ENCODE results near the gene GSTT2B.

- TF ChIP-seq EZH2phosphoT487 (conservative IDR thresholded peaks at IDR 0.05; ENCODE audit: low read length) (no peak), CTCF (IDR thresholded peaks at IDR 0.05; ENCODE audit: insufficient read depth, low read length, poor library complexity, severe bottlenecking) (no peak)
These were observed 22.5 kb downstream of the GSTT2B start for GRCh38 chr22:23938328-23939016.
